ENCODE results near the gene PKLR.

GRCh38 chr1:155263067-155263466 lies 38.2 kb downstream of the PKLR start:
- no peak for TF ChIP-seq CTCF (IDR thresholded peaks at IDR 0.05)
- TF ChIP-seq EZH2phosphoT487 (IDR thresholded peaks at IDR 0.05): no peak

Measured in neural progenitor cell (in vitro differentiated cells).